NCI-H82 treated with DMSO at 0.1 percent for 48 hours (cell line): ENCODE measurements around the gene NCKAP1.
A peak's percentile ranks its signal among the peaks of the same experiment; 100 is the strongest.

Source experiments
- DNase-seq: peaks from one replicate; lab custom pipeline; 2025; ENCODE audit not compliant: unreplicated experiment; lab: John Stamatoyannopoulos, UW

The NCKAP1 gene

GRCh38 chr2:182950546-182950945, 87.7 kb downstream of the NCKAP1 start:
- no peak for DNase-seq

- no peak for DNase-seq
Observed at GRCh38 chr2:182949572-182950189, 88.6 kb downstream of the NCKAP1 start.

- DNase-seq: no peak
Observed at GRCh38 chr2:182949052-182949451, 89.2 kb downstream of the NCKAP1 start.

- peak; percentile 80 for DNase-seq
Observed at GRCh38 chr2:182946958-182947369, 91.3 kb downstream of the NCKAP1 start.

GRCh38 chr2:182943339-182943738, 94.9 kb downstream of the NCKAP1 start:
- DNase-seq: no peak

- no peak for DNase-seq
Observed at GRCh38 chr2:182942756-182943155, 95.5 kb downstream of the NCKAP1 start.

- peak; percentile 91 for DNase-seq
Observed at GRCh38 chr2:182941919-182942318, 96.3 kb downstream of the NCKAP1 start.

GRCh38 chr2:182941121-182941722, 97.0 kb downstream of the NCKAP1 start:
- DNase-seq: peak; percentile 80

- no peak for DNase-seq
Observed at GRCh38 chr2:182937870-182938269, 100.4 kb downstream of the NCKAP1 start.

- no peak for DNase-seq
Observed at GRCh38 chr2:182933629-182934028, 104.6 kb downstream of the NCKAP1 start.

- DNase-seq: peak; percentile 96
Observed at GRCh38 chr2:182929972-182930371, 108.3 kb downstream of the NCKAP1 start.

- DNase-seq: no peak
Observed at GRCh38 chr2:182924306-182924705, 114.0 kb downstream of the NCKAP1 start.

GRCh38 chr2:182921234-182921633, 117.0 kb downstream of the NCKAP1 start:
- DNase-seq: no peak

- DNase-seq: no peak
Observed at GRCh38 chr2:182920631-182921056, 117.6 kb downstream of the NCKAP1 start.

- no peak for DNase-seq
Observed at GRCh38 chr2:182920089-182920488, 118.2 kb downstream of the NCKAP1 start.

GRCh38 chr2:182918961-182919652, 119.2 kb downstream of the NCKAP1 start:
- no peak for DNase-seq

GRCh38 chr2:182917924-182918323, 120.3 kb downstream of the NCKAP1 start:
- no peak for DNase-seq

- DNase-seq: no peak
Observed at GRCh38 chr2:182916417-182916816, 121.8 kb downstream of the NCKAP1 start.

- peak; percentile 11 for DNase-seq
Observed at GRCh38 chr2:182915369-182916326, 122.6 kb downstream of the NCKAP1 start.

- DNase-seq: no peak
Observed at GRCh38 chr2:182914852-182915251, 123.4 kb downstream of the NCKAP1 start.

- no peak for DNase-seq
Observed at GRCh38 chr2:182913064-182913463, 125.2 kb downstream of the NCKAP1 start.
